ENCODE data around the gene ODC1.

ODC1 gene

DNA sequence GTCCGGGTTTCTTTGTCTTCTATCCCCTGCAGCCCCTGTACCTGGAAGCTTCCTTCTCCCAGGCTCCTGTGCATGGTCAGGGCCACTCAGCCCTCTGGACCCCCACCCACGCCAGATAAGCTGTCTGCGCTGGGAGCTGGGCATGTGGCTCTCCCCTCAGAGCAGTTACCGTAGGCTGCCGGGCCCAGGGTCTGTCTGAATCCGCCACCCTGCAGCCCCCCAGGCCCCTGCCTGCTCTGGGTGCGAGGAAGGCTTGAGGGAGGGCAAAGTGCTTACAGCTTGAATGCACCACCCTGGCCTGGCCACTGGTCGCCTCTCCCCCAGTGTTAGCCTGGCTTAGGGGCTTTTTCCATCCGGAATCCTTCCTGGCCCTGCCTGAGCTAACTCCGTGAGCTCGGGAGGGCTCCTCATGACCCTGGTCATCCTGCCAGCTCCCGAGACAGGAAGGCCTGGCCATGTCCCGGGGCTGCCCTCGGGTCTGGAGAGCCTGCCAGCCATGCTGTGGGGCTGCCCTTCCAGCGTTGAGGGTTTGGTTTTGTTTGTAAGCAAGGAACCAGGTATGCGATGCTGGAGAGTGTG lies 50.7 kb downstream of the ODC1 start:
- Histone ChIP-seq H3K4me3 (ENCODE audit: low read depth, low read length) (no peak overlapping the region), H3K9me3 (ENCODE audit: control insufficient read depth, insufficient read depth, low read depth, low read length) (no peaks in the 10 kb centered on the region), H3K4me1 (ENCODE audit: control insufficient read depth, insufficient read depth, low read length) (no peaks in the 10 kb centered on the region), H3K27ac (ENCODE audit: extremely low read depth, low read depth, low read length) (no peak overlapping the region), H3K36me3 (ENCODE audit: control insufficient read depth in 2 of 2, insufficient read depth in 1 of 2, low read length in 2 of 2) (no peaks in the 10 kb centered on the region)
- ChIA-PET CTCF (interaction anchor here (0.6 kb wide), 1 partner anchor 235 kb away, joined by 3 read pairs; no protein-coding TSS in a partner anchor), POLR2A (no interaction called here)
- TF ChIP-seq ZBTB1 (tag by site-specific recombination; IDR thresholded peaks at IDR 0.05), result no peak
- TF ChIP-seq ZFP41 (tag by site-specific recombination; IDR thresholded peaks at IDR 0.05; ENCODE audit: borderline replicate concordance), result no peak
- TF ChIP-seq GLIS1 (tag by site-specific recombination; IDR thresholded peaks at IDR 0.05), result no peak
- no peak for TF ChIP-seq KLF8 (tag by site-specific recombination; IDR thresholded peaks at IDR 0.05)
- no peak for TF ChIP-seq ZNF302 (tag by site-specific recombination; IDR thresholded peaks at IDR 0.05; ENCODE audit: low read depth)
- TF ChIP-seq, protein P1, sequence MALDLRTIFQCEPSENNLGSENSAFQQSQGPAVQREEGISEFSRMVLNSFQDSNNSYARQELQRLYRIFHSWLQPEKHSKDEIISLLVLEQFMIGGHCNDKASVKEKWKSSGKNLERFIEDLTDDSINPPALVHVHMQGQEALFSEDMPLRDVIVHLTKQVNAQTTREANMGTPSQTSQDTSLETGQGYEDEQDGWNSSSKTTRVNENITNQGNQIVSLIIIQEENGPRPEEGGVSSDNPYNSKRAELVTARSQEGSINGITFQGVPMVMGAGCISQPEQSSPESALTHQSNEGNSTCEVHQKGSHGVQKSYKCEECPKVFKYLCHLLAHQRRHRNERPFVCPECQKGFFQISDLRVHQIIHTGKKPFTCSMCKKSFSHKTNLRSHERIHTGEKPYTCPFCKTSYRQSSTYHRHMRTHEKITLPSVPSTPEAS (tag by site-specific recombination; IDR thresholded peaks at IDR 0.05), result no peak
- TF ChIP-seq ZNF701 (tag by site-specific recombination; IDR thresholded peaks at IDR 0.05), result no peak
- no peak for TF ChIP-seq SCRT2 (tag by site-specific recombination; IDR thresholded peaks at IDR 0.05)
- TF ChIP-seq HOXD13 (CRISPR knock-in tag; IDR thresholded peaks at IDR 0.05; ENCODE audit: borderline replicate concordance), result no peak
- TF ChIP-seq, protein P2, sequence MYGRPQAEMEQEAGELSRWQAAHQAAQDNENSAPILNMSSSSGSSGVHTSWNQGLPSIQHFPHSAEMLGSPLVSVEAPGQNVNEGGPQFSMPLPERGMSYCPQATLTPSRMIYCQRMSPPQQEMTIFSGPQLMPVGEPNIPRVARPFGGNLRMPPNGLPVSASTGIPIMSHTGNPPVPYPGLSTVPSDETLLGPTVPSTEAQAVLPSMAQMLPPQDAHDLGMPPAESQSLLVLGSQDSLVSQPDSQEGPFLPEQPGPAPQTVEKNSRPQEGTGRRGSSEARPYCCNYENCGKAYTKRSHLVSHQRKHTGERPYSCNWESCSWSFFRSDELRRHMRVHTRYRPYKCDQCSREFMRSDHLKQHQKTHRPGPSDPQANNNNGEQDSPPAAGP (tag by site-specific recombination; IDR thresholded peaks at IDR 0.05), result no peak
- TF ChIP-seq, protein P3, sequence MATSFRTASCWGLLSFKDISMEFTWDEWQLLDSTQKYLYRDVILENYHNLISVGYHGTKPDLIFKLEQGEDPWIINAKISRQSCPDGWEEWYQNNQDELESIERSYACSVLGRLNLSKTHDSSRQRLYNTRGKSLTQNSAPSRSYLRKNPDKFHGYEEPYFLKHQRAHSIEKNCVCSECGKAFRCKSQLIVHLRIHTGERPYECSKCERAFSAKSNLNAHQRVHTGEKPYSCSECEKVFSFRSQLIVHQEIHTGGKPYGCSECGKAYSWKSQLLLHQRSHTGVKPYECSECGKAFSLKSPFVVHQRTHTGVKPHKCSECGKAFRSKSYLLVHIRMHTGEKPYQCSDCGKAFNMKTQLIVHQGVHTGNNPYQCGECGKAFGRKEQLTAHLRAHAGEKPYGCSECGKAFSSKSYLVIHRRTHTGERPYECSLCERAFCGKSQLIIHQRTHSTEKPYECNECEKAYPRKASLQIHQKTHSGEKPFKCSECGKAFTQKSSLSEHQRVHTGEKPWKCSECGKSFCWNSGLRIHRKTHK (tag by site-specific recombination; IDR thresholded peaks at IDR 0.05), result no peak
- TF ChIP-seq, protein P4, sequence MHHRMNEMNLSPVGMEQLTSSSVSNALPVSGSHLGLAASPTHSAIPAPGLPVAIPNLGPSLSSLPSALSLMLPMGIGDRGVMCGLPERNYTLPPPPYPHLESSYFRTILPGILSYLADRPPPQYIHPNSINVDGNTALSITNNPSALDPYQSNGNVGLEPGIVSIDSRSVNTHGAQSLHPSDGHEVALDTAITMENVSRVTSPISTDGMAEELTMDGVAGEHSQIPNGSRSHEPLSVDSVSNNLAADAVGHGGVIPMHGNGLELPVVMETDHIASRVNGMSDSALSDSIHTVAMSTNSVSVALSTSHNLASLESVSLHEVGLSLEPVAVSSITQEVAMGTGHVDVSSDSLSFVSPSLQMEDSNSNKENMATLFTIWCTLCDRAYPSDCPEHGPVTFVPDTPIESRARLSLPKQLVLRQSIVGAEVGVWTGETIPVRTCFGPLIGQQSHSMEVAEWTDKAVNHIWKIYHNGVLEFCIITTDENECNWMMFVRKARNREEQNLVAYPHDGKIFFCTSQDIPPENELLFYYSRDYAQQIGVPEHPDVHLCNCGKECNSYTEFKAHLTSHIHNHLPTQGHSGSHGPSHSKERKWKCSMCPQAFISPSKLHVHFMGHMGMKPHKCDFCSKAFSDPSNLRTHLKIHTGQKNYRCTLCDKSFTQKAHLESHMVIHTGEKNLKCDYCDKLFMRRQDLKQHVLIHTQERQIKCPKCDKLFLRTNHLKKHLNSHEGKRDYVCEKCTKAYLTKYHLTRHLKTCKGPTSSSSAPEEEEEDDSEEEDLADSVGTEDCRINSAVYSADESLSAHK (tag by site-specific recombination; IDR thresholded peaks at IDR 0.05), result no peak
- no peak for TF ChIP-seq HOXA7 (CRISPR knock-in tag; IDR thresholded peaks at IDR 0.05; ENCODE audit: borderline replicate concordance)
- no peak for TF ChIP-seq ZNF214 (tag by site-specific recombination; IDR thresholded peaks at IDR 0.05; ENCODE audit: borderline replicate concordance)
- TF ChIP-seq, protein P5, sequence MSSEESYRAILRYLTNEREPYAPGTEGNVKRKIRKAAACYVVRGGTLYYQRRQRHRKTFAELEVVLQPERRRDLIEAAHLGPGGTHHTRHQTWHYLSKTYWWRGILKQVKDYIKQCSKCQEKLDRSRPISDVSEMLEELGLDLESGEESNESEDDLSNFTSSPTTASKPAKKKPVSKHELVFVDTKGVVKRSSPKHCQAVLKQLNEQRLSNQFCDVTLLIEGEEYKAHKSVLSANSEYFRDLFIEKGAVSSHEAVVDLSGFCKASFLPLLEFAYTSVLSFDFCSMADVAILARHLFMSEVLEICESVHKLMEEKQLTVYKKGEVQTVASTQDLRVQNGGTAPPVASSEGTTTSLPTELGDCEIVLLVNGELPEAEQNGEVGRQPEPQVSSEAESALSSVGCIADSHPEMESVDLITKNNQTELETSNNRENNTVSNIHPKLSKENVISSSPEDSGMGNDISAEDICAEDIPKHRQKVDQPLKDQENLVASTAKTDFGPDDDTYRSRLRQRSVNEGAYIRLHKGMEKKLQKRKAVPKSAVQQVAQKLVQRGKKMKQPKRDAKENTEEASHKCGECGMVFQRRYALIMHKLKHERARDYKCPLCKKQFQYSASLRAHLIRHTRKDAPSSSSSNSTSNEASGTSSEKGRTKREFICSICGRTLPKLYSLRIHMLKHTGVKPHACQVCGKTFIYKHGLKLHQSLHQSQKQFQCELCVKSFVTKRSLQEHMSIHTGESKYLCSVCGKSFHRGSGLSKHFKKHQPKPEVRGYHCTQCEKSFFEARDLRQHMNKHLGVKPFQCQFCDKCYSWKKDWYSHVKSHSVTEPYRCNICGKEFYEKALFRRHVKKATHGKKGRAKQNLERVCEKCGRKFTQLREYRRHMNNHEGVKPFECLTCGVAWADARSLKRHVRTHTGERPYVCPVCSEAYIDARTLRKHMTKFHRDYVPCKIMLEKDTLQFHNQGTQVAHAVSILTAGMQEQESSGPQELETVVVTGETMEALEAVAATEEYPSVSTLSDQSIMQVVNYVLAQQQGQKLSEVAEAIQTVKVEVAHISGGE (tag by site-specific recombination; conservative IDR thresholded peaks at IDR 0.05; ENCODE audit: low read depth), result no peak
- TF ChIP-seq MYNN (tag by site-specific recombination; IDR thresholded peaks at IDR 0.05; ENCODE audit: borderline replicate concordance), result no peak
- no peak for TF ChIP-seq ZNF830 (tag by site-specific recombination; IDR thresholded peaks at IDR 0.05; ENCODE audit: low read depth)
- TF ChIP-seq KLF1 (tag by site-specific recombination; IDR thresholded peaks at IDR 0.05), result no peak
